ENCODE results near the gene BICC1. TPM values are rescaled to one million over a fixed set of nuclear protein-coding genes. Genes with fewer than 3 reads are reported as not detected.

Gene BICC1
- total RNA-seq, 1 donor from 2014 or later, result 150 TPM

DNA sequence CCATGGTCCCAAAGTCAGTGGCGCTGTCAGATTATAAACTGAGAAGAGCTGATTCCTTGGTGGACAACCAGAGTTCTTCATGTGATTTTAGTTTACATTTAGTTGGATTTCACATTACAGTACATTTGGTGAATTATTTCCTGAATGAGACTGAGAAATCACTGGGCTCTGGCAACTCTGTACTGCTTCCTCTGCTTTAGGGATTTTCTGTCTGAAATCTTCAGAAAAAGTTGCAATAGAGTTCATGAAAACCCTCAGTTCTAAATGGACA, 242.6 kb downstream of the BICC1 start:
- TF ChIP-seq, protein P1, sequence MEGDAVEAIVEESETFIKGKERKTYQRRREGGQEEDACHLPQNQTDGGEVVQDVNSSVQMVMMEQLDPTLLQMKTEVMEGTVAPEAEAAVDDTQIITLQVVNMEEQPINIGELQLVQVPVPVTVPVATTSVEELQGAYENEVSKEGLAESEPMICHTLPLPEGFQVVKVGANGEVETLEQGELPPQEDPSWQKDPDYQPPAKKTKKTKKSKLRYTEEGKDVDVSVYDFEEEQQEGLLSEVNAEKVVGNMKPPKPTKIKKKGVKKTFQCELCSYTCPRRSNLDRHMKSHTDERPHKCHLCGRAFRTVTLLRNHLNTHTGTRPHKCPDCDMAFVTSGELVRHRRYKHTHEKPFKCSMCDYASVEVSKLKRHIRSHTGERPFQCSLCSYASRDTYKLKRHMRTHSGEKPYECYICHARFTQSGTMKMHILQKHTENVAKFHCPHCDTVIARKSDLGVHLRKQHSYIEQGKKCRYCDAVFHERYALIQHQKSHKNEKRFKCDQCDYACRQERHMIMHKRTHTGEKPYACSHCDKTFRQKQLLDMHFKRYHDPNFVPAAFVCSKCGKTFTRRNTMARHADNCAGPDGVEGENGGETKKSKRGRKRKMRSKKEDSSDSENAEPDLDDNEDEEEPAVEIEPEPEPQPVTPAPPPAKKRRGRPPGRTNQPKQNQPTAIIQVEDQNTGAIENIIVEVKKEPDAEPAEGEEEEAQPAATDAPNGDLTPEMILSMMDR (conservative IDR thresholded peaks at IDR 0.05; ENCODE audit: low read depth, low read length), result no peak
- peak overlapping the region; percentile 46 for H3K4me3 ChIP-seq (ENCODE audit: low read depth, low read length)
- no peak for DNase-seq (ENCODE audit: low read depth)

DNA sequence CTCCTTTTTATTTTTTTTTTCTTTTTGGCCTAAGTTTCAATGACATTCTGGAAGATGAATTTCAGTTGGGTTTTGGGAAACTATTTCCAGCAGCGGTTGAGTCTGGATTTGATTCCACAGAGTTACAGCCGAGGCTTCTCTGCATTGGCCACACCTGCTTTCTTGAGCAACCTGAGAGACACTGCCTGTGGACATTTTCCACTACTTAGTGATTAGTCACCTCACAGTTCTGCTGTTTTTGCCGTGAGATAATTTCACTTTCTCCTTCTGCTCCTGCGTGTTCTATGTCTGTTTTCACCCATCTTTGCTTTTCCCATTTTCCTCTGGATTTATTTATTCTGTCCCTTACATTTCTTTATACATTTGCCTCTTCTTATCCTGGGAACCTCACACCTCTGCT, 243.0 kb downstream of the BICC1 start:
- TF ChIP-seq, protein P1 (conservative IDR thresholded peaks at IDR 0.05; ENCODE audit: low read depth, low read length), result no peak
- DNase-seq (ENCODE audit: low read depth), result peak; percentile 74
- peak overlapping the region; percentile 46 for H3K4me3 ChIP-seq (ENCODE audit: low read depth, low read length)

DNA sequence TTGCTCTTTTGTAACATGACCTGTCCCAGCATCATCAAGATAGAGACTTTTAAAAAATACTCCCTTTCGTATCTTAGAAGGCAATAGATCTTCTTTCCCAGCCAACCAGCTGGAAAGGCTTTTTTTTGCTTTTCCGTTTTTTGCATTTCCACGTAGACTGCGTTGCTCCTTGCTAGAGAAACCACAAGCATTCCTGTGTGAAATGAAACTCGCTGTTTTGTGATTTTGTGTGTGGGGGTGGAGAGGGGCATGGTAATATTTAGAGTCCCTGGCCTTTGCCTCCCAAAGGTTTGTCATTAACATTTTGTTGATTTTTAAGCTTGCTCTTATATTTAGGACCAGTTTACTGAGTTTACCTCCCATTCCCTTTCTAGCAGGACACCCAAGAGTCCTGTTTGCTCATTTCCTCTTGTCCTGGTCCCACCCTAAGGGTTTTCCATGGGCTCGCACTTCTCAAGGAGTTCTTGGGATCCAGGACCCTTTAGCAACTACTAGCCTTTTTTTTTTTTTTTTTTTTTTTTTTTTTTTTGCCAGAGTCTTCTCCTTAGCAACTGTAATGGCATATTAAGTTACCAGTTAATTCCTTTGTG, 243.6 kb downstream of the BICC1 start:
- H3K4me3 ChIP-seq (ENCODE audit: low read depth, low read length), result peak overlapping the region; percentile 46
- TF ChIP-seq, protein P1 (conservative IDR thresholded peaks at IDR 0.05; ENCODE audit: low read depth, low read length), result no peak
- DNase-seq (ENCODE audit: low read depth), result no peak

DNA sequence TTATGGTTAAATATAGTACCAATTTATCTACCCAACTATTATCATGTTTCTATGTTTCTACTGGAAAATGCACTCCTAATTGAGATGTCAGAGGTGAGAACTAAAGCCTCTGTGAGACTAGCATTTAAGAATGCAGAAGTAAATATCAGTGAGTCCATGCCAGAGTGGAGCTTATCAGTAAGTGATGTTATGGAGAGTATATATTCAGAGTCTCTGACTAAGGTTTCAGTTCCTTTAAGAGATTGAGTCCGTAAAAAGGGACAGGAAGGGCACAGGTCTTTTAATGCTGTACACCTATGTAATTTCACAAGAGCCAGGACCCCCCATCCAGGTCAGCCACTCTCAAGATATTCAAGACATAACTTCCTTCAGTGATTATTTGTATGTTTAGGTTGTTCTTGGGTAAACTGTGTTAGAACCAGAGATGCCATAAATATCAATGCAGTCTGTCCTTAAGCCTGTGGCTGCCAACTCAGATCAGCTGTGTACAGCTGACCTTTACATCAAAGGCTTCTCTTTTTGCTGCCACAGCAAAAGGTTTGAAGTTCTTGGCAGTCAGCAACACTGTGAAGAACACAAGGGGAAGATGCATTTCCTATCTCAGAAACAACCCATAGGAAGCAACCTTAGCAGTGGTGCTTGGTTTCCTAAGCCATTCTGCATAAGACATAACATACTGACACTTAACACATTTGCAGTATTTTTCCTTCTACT, 244.8 kb downstream of the BICC1 start:
- no peak overlapping the region for H3K4me3 ChIP-seq (ENCODE audit: low read depth, low read length)
- no peak for DNase-seq (ENCODE audit: low read depth)
- TF ChIP-seq, protein P1 (conservative IDR thresholded peaks at IDR 0.05; ENCODE audit: low read depth, low read length), result no peak

DNA sequence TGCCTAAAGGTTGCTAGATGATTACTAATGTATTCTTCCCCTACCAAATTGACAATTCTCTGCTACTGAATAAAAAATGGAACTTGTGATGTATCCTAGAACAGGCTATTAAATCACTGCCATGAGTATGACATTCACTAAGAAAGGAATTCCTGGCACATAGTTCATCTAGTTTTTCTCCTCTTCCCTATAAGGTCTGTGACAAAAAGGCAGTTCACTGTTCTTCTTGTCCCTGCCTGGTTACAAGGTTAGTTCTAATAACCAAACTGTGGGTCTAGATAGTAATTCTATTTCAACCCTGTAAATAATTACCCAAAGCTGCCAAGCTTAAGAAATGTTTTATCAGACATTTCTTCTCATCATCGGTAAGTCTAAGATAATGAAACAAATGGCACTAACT, 245.6 kb downstream of the BICC1 start:
- DNase-seq (ENCODE audit: low read depth), result no peak
- TF ChIP-seq, protein P1 (conservative IDR thresholded peaks at IDR 0.05; ENCODE audit: low read depth, low read length), result no peak
- H3K4me3 ChIP-seq (ENCODE audit: low read depth, low read length), result no peak overlapping the region

DNA sequence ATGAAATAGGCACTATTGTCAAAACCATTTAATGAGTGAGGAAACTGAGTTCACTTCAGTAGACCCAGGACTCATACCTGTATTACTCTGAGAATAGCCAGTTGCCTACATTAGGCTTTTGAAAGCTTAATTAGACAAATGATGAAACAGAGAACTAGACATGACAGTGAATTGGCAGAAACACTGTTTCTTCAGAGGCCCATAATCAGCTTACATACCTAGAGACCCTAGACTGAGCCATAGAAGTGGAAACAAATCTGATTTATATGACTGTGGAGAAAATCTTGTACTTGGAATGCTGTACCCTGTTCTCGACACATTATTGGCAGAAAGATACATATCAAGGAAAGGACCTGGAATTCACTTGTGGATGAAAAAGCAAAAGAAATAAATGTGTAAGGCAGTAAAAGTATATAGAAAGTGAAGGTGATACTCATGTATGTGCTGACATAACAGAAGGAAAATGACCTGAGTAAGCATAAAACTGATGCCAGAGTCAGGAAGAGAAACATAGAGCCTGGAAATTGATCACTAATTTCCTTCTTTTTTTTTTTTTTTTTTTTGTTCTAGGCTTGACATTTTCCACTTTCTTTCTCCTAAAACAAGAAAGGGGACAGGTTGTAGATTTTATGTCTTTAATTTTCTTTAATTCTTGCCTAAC, 251.5 kb downstream of the BICC1 start:
- TF ChIP-seq, protein P1 (conservative IDR thresholded peaks at IDR 0.05; ENCODE audit: low read depth, low read length), result no peak
- no peak for DNase-seq (ENCODE audit: low read depth)
- no peak overlapping the region for H3K4me3 ChIP-seq (ENCODE audit: low read depth, low read length)

Data from epithelial cell of proximal tubule (primary cell).